ENCODE results near the gene FKRP.

DNA sequence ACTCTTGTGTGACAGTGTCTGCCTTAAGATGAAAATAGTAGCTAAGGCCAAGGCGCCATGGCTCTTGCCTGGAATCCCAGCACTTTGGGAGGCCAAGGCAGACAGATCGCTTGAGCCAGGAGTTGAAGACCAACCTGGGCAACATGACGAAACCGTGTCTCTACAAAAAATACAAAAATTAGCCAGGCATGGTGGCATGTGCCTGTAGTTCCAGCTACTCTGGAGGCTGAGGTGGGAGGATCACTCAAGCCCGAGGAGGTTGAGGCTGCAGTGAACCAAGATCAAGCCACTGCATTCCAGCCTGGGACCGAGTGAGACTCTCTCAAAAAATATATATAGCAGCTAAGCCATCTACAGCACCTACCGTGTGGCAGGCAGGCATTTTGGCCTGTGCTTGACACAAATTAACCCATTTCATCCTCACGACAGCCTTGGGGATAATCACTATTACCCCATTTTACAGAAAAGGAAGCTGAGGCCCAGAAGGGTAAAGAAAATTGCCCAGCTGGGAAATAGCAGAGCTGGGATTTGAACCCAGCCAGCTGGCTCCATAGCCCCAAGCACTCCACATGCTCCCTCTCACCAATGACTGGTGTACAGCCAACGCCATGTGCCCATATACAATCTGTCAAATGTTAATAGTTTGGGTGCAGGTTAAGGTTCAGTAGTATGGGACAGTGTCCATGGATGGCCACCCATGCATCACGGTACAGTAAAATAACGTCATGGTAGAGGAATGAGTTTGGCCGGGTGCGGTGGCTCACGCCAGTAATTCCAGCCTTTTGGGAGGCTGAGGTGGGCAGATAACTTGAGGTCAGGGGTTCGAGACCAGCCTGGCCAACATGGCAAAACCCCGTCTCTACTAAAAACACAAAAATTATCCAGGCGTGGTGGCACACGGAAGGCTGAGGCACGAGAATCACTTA is 39.5 kb downstream of the FKRP start:
- TF ChIP-seq CTCF (conservative IDR thresholded peaks at IDR 0.05; ENCODE audit: low read length) (no peak), EZH2phosphoT487 (IDR thresholded peaks at IDR 0.05; ENCODE audit: borderline replicate concordance, low read depth, low read length) (no peak)
